T-cell (primary cell): ENCODE data around the gene PPP2R1B. TPM values are rescaled to one million over a fixed set of nuclear protein-coding genes. Genes with fewer than 3 reads are reported as not detected.
"Not testable (repeated sequence)": the region's sequence is repeated elsewhere in the genome, so short reads cannot be mapped to it uniquely, and the experiment has no call there.

Experiments
- ATAC-seq, 4 experiments: fragments of 200-7000 bp in 3 of 4; fragments of 150-1000 bp in 1 of 4; cut with Tn5 transposase; replicated peaks in 1 of 4; 1 replicate in 3 of 4; 2 replicates in 1 of 4; pipeline ENCODE4 v1.10.0; 2021; ENCODE audit warnings: moderate library complexity in 3 of 4, mild to moderate bottlenecking in 2 of 4, moderate number of reproducible peaks in 1 of 4
- CTCF ChIA-PET, 2 donors: fragments of 300-600 bp; sonication (Branson Sonifier 250); formaldehyde crosslinking; loops; one replicate each; lab custom pipeline; 2022; ENCODE audit warnings: antibody characterized with exemption in 2 of 2; lab: Charles Lee
- POLR2A ChIA-PET, 2 donors: fragments of 300-600 bp; sonication (Branson Sonifier 250); formaldehyde crosslinking; loops; one replicate each; lab custom pipeline; 2022; ENCODE audit warnings: antibody characterized with exemption in 2 of 2; lab: Charles Lee
- DNase-seq, 35 experiments: peaks; one replicate each; pipeline versions ENCODE4 v3.0.0 to v3.0.0-alpha.2; 2013 to 2023
- H3K27ac ChIP-seq: one replicate; pipeline ENCODE4 v1.5.1; 2013; ENCODE audit warnings: low read length
- H3K27me3 ChIP-seq, 2 experiments: replicated peaks in 1 of 2; 1 replicate in 1 of 2; 2 replicates in 1 of 2; pipeline versions ENCODE4 v1.6.1 to v1.7.0; 2013; ENCODE audit warnings: low read length in 1 of 2, mixed read lengths in 1 of 2; ENCODE audit not compliant: control insufficient read depth in 2 of 2, insufficient read depth in 2 of 2; ENCODE audit errors: extremely low read depth in 1 of 2
- H3K36me3 ChIP-seq, 2 donors: 1 replicate in 1 of 2; 2 replicates in 1 of 2; pipeline versions ENCODE4 v1.6.1 to v1.7.0; 2013; ENCODE audit warnings: low read length in 1 of 2; ENCODE audit not compliant: control insufficient read depth in 2 of 2, insufficient read depth in 1 of 2; ENCODE audit errors: extremely low read depth in 1 of 2
- H3K4me1 ChIP-seq, 2 experiments: 1 replicate in 1 of 2; 2 replicates in 1 of 2; pipeline versions ENCODE4 v1.6.1 to v1.7.0; 2013; ENCODE audit warnings: low read length in 2 of 2, mixed read lengths in 1 of 2; ENCODE audit not compliant: insufficient read depth in 2 of 2, control insufficient read depth in 1 of 2; ENCODE audit errors: extremely low read depth in 1 of 2
- H3K4me3 ChIP-seq, 2 donors: 1 replicate in 1 of 2; 2 replicates in 1 of 2; pipeline versions ENCODE4 v1.5.1 to v1.7.0; 2013; ENCODE audit warnings: mild to moderate bottlenecking in 2 of 2, low read length in 1 of 2, moderate library complexity in 1 of 2; ENCODE audit not compliant: control insufficient read depth in 1 of 2; ENCODE audit errors: extremely low read depth in 1 of 2
- H3K9me3 ChIP-seq: 2 replicates; pipeline ENCODE4 v1.7.0; 2013
- H3K27ac Mint-ChIP-seq, 2 donors: one replicate each; pipeline ENCODE4 v1.8.0; 2020 to 2021; ENCODE audit warnings: mild to moderate bottlenecking in 2 of 2, mixed read lengths in 2 of 2
- H3K27me3 Mint-ChIP-seq, 2 donors: one replicate each; pipeline ENCODE4 v1.8.0; 2021 to 2022; ENCODE audit warnings: mixed read lengths in 2 of 2
- H3K36me3 Mint-ChIP-seq: one replicate; pipeline ENCODE4 v1.8.0; 2021; ENCODE audit warnings: mixed read lengths
- H3K4me1 Mint-ChIP-seq, 3 donors: one replicate each; pipeline ENCODE4 v1.8.0; 2020 to 2022; ENCODE audit warnings: mixed read lengths in 3 of 3, mild to moderate bottlenecking in 1 of 3
- H3K4me3 Mint-ChIP-seq, 3 donors: one replicate each; pipeline ENCODE4 v1.8.0; 2020 to 2022; ENCODE audit warnings: mild to moderate bottlenecking in 3 of 3, mixed read lengths in 3 of 3, moderate library complexity in 3 of 3
- H3K9me3 Mint-ChIP-seq, 3 donors: one replicate each; pipeline ENCODE4 v1.8.0; 2020 to 2022; ENCODE audit warnings: mixed read lengths in 3 of 3
- WGBS: methylation state at CpG from one replicate; pipeline ENCODE4 v1.1.5; 2013; ENCODE audit warnings: missing lambda C conversion rate; ENCODE audit not compliant: insufficient coverage; 5-methylcytosine and 5-hydroxymethylcytosine counted together
- total RNA-seq, 35 experiments: library from RNA in 6 of 35; stranded (reverse) in 6 of 35; fragments of 120-200 nt in 1 of 35; gene quantifications; one replicate each; pipeline versions ENCODE4 v1.2.1 to v1.2.4 and lab custom pipeline; 2013 to 2026

PPP2R1B gene
- total RNA-seq, 5 donors from 2014 or later (not counting 1 experiment from before 2014, with no cell fraction given), result 34.2 to 44.1 (median 37.4) TPM

GRCh38 chr11:111788051-111788450, 21.9 kb upstream of the PPP2R1B start:
- H3K27me3 Mint-ChIP-seq, result no peaks in the 10 kb centered on the region

GRCh38 chr11:111785886-111786412, 19.8 kb upstream of the PPP2R1B start:
- H3K27me3 ChIP-seq, result no peaks in the 10 kb centered on the region
- 100% methylated on average over 1 of the region's 2 CpGs for WGBS
- H3K27ac ChIP-seq, result no peak overlapping the region
- Mint-ChIP-seq H3K4me3 (no peak overlapping the region), H3K27me3 (no peaks in the 10 kb centered on the region), H3K9me3 (no peaks in the 10 kb centered on the region), H3K4me1 (no peaks in the 10 kb centered on the region), H3K27ac (peak overlapping the region in 1 of 2 donors; percentile 5), H3K36me3 (peaks cover 17% of the 10 kb centered on the region)
- H3K4me3 ChIP-seq, result no peak overlapping the region
- ChIA-PET POLR2A (no interaction called here), CTCF (interaction anchor here in 1 of 2 donors (0.6 kb wide), 1 partner anchor 92 kb away, joined by 9 read pairs; no protein-coding TSS in a partner anchor)
- H3K4me1 ChIP-seq, result no peaks in the 10 kb centered on the region
- no peak for ATAC-seq
- DNase-seq, result no peak
- H3K9me3 ChIP-seq, result no peaks in the 10 kb centered on the region
- peaks cover 0 to 15% of the 10 kb centered on the region in 2 donors for H3K36me3 ChIP-seq

More at GRCh38 chr11:111788051-111788450, 21.9 kb upstream of the PPP2R1B start:
- no peaks in the 10 kb centered on the region for H3K9me3 Mint-ChIP-seq
- no peak for DNase-seq
- 89% methylated on average over 1 of the region's 2 CpGs for WGBS
- no peak overlapping the region for H3K27ac ChIP-seq
- peaks cover 5 to 15% of the 10 kb centered on the region in 2 donors for H3K36me3 ChIP-seq
- ATAC-seq, result no peak
- no peaks in the 10 kb centered on the region for H3K27me3 ChIP-seq
- peaks cover 21% of the 10 kb centered on the region for H3K36me3 Mint-ChIP-seq
- H3K9me3 ChIP-seq, result no peaks in the 10 kb centered on the region
- no peak overlapping the region for H3K27ac Mint-ChIP-seq
- H3K4me3 Mint-ChIP-seq, result no peak overlapping the region
- H3K4me1 ChIP-seq, result no peaks in the 10 kb centered on the region
- no peak overlapping the region for H3K4me3 ChIP-seq
- POLR2A ChIA-PET, result no interaction called here
- no peaks in the 10 kb centered on the region for H3K4me1 Mint-ChIP-seq
- CTCF ChIA-PET, result interaction anchor here in 1 of 2 donors (1.0 kb wide), 1 partner anchor 17 kb away, joined by 5 read pairs; no protein-coding TSS in a partner anchor

DNA sequence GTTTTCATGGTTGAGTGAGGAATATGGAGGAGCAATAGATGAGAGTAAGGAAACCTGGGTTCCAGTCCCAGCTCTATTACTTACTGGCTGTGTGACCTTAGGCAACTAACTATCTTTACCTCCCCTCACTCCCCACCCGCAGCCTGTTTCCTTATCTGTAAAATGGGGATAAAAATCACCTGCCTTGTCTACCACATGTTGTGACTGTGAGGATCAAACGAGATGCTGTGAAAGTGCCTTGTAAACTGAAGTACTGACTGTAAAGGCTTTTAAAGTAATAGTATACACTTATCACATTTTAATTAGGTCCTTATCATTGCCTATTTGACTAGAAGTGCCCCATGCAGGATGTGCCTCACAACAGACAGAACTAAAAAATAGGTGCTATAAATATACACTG, 18.9 kb upstream of the PPP2R1B start:
- Mint-ChIP-seq H3K36me3 (peaks cover 17% of the 10 kb centered on the region), H3K27ac (no peak overlapping the region), H3K4me1 (no peaks in the 10 kb centered on the region), H3K27me3 (no peaks in the 10 kb centered on the region), H3K4me3 (no peak overlapping the region), H3K9me3 (no peaks in the 10 kb centered on the region)
- Histone ChIP-seq H3K4me1 (no peaks in the 10 kb centered on the region), H3K4me3 (no peak overlapping the region), H3K36me3 (peaks cover 0 to 15% of the 10 kb centered on the region in 2 donors), H3K27ac (no peak overlapping the region), H3K27me3 (no peaks in the 10 kb centered on the region), H3K9me3 (no peaks in the 10 kb centered on the region)
- ChIA-PET CTCF (no interaction called here), POLR2A (no interaction called here)
- WGBS, result no CpG with 5 or more reads among the region's 2 CpGs
- DNase-seq, result no peak
- no peak for ATAC-seq

DNA sequence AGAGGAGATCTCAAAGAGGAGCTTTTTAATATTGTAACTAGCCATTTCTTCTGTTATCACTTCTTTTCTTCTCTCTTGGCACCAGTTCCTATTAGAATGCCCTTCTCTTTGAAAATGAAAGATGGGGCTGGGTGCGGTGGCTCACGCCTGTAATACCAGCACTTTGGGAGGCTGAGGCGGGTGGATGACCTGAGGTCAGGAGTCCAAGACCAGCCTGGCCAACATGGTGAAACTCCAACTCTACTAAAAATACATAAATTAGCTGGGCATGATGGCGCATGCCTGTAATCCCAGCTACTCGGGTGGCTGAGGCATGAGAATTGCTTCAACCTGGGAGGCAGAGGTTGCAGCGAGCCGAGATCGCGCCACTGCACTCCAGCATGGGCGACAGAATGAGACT, 18.1 kb upstream of the PPP2R1B start:
- ATAC-seq, H3K9me3 ChIP-seq, H3K27me3 ChIP-seq, H3K4me3 Mint-ChIP-seq, POLR2A ChIA-PET, H3K27ac Mint-ChIP-seq, H3K4me1 Mint-ChIP-seq, H3K27ac ChIP-seq, DNase-seq, H3K27me3 Mint-ChIP-seq, H3K4me1 ChIP-seq, H3K9me3 Mint-ChIP-seq, CTCF ChIA-PET, H3K4me3 ChIP-seq: not testable (repeated sequence)
- H3K36me3 ChIP-seq, result peaks cover 0 to 15% of the 10 kb centered on the region in 2 donors
- H3K36me3 Mint-ChIP-seq, result peaks cover 17% of the 10 kb centered on the region
- WGBS, result 100% methylated on average over 3 of the region's 10 CpGs

DNA sequence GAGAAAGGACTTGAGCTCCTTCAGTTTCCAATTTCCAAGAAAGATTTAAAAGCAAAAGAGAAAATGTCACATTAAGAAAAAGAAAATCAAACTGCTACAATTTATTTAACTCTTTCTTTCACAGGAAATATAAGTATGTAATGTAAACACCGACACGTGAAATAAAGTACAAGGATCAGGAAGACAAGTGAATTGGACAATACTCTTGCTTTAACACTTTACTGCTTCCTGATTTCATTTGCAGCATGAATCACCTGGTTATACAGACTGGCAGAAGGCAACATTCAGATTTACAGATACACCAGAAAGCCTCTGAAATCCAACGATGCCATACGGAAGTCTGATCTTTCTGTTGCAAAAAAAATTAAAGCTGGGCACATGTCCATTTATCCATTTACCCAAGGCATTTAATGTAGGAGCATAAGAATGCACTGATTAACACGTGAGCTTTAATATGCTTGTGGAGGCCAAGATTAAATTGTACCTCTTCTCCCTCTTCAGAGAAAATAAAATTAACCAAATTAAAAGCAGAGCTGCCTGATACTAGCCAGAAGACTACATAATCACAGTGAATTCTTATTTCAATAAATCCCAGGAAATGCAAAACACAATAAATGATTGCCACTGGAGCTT, 16.0 kb upstream of the PPP2R1B start:
- Mint-ChIP-seq H3K36me3 (peaks cover 17% of the 10 kb centered on the region), H3K9me3 (no peaks in the 10 kb centered on the region), H3K4me3 (no peak overlapping the region), H3K27ac (no peak overlapping the region), H3K27me3 (no peaks in the 10 kb centered on the region), H3K4me1 (no peaks in the 10 kb centered on the region)
- WGBS, result 100% methylated on average over 3 of the region's 5 CpGs
- Histone ChIP-seq H3K4me1 (no peaks in the 10 kb centered on the region), H3K27ac (no peak overlapping the region), H3K9me3 (no peaks in the 10 kb centered on the region), H3K4me3 (no peak overlapping the region), H3K36me3 (peaks cover 0 to 15% of the 10 kb centered on the region in 2 donors), H3K27me3 (no peaks in the 10 kb centered on the region)
- ChIA-PET POLR2A (no interaction called here), CTCF (interaction anchor here in 1 of 2 donors (0.6 kb wide), 1 partner anchor 10 kb away, joined by 3 read pairs; no protein-coding TSS in a partner anchor)
- ATAC-seq (no peak), DNase-seq (no peak)

- Histone ChIP-seq H3K4me1 (no peaks in the 10 kb centered on the region), H3K27me3 (no peaks in the 10 kb centered on the region), H3K9me3 (no peaks in the 10 kb centered on the region), H3K27ac (no peak overlapping the region), H3K36me3 (no peaks in the 10 kb centered on the region), H3K4me3 (no peak overlapping the region)
- H3K27ac Mint-ChIP-seq, result no peak overlapping the region
- POLR2A ChIA-PET, result interaction anchor here in 1 of 2 donors (0.5 kb wide), 1 partner anchor 102 kb away, joined by 3 read pairs; no protein-coding TSS in a partner anchor
- no peak overlapping the region for H3K4me3 Mint-ChIP-seq
- H3K4me1 Mint-ChIP-seq, result peaks cover 0 to 3% (median 0%) of the 10 kb centered on the region in 3 donors
- no peaks in the 10 kb centered on the region for H3K36me3 Mint-ChIP-seq
- 100% methylated on average over 5 of the region's 6 CpGs for WGBS
- CTCF ChIA-PET, result interaction anchor here (0.5 to 3.6 kb wide), 9 partner anchors 9 to 464 kb away, joined by 3 to 19 read pairs (median 4); no protein-coding TSS in a partner anchor
- no peaks in the 10 kb centered on the region for H3K27me3 Mint-ChIP-seq
- ATAC-seq, result no peak
- no peak for DNase-seq
- no peaks in the 10 kb centered on the region for H3K9me3 Mint-ChIP-seq
These were observed 12.9 kb upstream of the PPP2R1B start for GRCh38 chr11:111779118-111779517.
